VCaP (cell line): ENCODE results near the gene SESN1.

Experiments
- H3K27ac ChIP-seq: fragments of 450-650 bp; 2 replicates; pipeline ENCODE4 v1.5.1; 2017
- TF ChIP-seq, protein P1 (sequence below): fragments of 450-650 bp; conservative IDR thresholded peaks from 2 replicates; pipeline ENCODE4 v1.5.1; 2017; ENCODE audit warnings: mild to moderate bottlenecking, moderate library complexity

SESN1 gene

DNA sequence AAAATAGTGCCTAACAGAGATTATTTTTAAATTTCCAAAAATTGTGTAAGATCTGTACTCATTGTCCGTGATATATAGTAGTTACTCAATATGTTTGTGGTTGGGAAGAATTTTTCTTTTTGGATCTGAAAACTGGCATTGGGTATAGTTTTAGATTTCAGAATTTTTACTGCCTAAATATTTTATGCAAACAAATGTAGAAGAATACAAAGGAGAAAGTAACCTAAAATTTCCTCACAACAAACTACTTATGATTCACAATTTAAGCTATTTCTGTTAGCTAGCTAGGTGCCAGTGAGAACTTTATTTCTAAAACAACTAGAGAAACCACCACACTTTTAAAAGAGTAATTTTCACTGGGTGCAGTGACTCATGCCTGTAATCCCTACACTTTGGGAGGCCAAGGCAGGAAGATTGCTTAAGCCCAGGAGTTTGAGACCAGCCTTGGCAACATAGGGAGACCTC lies 38.8 kb downstream of the SESN1 start:
- H3K27ac ChIP-seq: no peak overlapping the region

DNA sequence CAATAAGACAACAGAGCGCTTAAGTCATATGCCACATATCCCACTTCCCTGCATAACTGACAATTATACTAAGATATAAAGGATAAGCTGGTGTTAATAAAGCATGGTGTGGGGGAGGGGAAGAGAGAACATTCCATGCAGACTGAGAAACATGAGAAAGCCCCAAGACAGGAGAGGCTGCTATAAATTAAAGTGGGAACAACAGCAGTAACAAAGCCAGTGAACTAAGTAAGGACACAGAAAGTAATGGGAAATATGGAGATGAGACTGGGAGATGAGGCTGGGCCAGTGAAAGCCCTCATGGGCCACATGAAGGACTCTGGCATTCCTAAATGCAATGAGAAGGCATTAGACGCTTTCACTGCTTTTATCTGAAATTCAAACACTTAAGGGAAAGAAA lies 41.3 kb downstream of the SESN1 start:
- no peak overlapping the region for H3K27ac ChIP-seq

More for the DNA sequence above, 38.8 kb downstream of the SESN1 start:
- TF ChIP-seq, protein P1, sequence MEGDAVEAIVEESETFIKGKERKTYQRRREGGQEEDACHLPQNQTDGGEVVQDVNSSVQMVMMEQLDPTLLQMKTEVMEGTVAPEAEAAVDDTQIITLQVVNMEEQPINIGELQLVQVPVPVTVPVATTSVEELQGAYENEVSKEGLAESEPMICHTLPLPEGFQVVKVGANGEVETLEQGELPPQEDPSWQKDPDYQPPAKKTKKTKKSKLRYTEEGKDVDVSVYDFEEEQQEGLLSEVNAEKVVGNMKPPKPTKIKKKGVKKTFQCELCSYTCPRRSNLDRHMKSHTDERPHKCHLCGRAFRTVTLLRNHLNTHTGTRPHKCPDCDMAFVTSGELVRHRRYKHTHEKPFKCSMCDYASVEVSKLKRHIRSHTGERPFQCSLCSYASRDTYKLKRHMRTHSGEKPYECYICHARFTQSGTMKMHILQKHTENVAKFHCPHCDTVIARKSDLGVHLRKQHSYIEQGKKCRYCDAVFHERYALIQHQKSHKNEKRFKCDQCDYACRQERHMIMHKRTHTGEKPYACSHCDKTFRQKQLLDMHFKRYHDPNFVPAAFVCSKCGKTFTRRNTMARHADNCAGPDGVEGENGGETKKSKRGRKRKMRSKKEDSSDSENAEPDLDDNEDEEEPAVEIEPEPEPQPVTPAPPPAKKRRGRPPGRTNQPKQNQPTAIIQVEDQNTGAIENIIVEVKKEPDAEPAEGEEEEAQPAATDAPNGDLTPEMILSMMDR: no peak

DNA sequence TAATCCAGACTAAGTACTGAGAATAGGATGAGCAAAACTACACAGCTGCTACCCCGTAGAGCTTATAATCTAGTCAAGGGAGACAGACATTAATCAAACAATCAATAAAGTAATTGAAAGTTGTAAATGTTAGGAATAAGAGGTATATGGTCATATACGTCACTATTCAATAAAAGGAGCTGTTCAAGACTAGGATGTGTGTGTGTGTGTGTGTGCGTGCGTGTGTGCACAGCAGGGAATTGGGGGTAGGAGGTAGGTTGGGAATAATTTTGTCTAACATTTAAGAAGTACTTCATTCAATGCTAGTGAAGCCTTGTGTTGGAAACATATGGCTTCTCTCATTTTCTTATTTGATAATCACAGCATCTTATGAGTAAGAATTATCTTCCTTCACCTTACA lies 41.8 kb downstream of the SESN1 start:
- no peak overlapping the region for H3K27ac ChIP-seq
- TF ChIP-seq, protein P1: no peak

More for the DNA sequence above, 41.3 kb downstream of the SESN1 start:
- TF ChIP-seq, protein P1: no peak

DNA sequence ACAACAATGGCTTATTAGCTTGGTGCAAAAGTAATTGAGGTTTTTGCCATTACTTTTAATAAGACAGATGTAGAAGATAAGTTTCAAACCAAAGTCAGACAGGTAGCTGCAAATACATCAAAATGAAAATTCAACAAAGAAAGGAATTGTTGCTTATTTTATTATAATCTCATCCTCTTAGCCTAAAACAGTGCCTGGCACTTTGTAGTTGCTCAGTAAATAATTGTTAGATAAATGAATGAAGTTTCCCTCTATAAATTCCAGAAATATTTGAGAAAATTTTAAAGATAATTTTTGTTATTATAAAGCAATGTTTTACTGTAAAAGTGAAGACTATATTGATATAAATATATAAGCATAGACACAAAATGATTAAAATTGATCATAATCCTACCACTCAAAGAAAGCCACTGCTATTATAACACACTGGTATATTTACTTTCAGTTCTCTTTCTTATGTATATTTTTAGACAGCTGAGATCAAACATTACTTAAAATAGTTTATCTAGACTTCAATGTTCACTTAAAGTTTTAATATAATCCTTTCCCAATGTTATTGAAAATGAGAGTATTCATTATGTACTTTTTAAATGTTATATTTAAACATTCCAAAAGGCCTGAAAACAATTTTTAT lies 42.5 kb downstream of the SESN1 start:
- H3K27ac ChIP-seq: no peak overlapping the region
- TF ChIP-seq, protein P1: no peak

- no peak overlapping the region for H3K27ac ChIP-seq
- TF ChIP-seq, protein P1: no peak
Observed at GRCh38 chr6:109051301-109052017, 43.2 kb downstream of the SESN1 start.

- no peak overlapping the region for H3K27ac ChIP-seq
- TF ChIP-seq, protein P1: no peak
Observed at GRCh38 chr6:109050447-109051102, 44.1 kb downstream of the SESN1 start.

DNA sequence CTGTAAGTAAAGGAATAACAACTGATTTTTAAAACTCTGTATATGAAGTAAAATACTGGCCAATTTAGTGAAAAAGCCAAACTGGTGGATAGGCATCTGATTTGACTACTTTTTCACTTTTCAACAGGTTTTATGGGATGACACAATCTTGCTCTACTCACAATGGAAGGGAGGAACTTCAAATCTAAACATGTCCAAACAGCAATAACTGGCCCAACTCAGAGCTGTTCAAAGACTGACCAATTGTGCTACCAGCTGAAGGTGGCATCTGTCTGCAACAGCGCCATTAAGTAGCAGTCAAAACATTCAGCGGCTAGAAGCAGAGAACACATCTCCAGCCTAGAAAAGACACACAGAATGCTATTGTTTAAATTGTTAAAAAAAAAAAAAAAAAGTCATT lies 44.6 kb downstream of the SESN1 start:
- H3K27ac ChIP-seq: no peak overlapping the region
- TF ChIP-seq, protein P1: no peak
